ENCODE measurements around the gene GRIK4.
A peak's percentile ranks its signal among the peaks of the same experiment; 100 is the strongest.

GRIK4 gene

DNA sequence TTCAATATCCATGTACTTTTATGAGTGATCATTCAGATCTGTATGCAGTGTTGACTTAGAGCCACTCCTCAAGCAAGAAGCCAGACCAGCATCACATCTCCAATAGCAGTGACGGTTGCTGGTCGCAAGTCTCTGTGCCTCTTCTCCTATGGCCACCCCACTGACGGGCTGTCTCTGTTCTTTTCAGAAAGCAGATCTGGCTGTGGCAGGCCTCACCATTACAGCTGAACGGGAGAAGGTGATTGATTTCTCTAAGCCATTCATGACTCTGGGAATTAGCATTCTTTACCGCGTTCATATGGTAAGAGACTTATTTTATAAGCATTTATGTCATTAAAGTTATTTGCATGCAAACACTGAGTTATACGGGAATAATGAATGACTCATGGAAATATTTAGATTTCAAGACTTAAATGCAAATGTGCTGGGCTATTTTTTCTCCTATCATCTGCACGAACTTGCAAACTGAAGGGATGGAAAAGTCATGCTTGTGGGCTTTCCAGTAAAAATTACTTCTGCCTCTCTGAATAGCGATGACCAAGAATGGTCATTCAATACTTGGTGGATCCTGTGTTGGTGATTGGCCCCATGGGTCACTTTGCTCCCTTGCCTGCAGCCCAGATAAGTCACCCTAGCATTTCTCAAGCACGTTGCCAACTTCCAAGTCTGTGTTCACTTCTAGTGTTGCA is 428.8 kb downstream of the GRIK4 start:
- DNase-seq, result no peak

DNA sequence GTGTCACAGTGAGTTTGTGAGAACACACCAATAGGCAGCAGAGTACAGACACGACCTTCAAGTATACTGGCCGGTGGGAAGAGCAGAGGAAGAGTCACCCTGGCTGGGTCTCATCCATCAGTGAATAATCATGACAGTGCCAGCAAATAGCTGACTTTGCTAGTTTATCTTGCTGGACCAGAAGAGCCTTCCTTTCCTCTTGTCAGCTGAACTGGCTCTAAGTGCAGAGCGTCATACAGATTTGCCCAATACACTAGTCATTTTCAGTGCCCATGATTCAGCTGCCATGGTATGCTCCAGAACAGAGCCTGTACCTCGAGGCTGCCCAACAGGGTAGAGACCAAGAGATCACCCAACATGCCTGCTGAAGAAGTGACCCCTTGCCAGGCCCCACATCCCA is 429.5 kb downstream of the GRIK4 start:
- no peak for DNase-seq

DNA sequence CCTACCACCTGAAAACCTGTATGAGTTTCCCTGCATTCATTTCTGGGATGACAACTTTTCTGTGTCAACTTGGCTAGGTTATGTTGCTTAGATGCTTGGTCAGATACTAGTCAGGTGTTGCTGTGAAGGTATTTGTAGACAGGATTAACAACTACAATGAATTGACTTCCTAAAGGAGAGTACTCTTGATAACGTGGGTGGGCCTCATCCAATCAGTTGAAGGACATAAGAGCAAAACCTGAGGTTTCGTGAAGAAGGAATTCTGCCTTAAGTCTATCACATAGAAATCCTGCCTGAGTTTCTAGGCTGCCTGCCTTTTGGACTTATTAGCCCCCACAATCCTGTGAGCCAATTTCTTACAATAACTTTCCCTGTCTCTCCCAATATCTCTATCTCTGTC is 431.2 kb downstream of the GRIK4 start:
- no peak for DNase-seq

DNA sequence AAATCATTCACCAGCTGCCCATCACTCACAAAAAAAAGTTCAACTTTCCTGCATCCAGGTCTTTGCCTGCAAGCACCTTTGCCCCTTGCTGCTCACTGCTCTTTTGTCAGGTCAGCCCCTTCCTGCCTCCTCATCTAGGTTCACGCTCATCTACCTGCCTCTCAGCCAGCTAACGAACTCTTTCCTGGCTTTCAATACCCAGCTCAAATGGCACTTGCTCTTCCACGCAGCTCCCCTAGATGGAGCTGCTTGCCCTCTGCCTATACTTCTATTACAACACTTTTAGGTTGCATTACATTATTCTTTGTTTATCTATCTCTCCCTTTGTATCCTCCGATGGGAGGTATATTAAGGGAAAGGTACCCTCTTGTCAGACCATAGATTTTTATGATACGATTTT is 433.5 kb downstream of the GRIK4 start:
- no peak for DNase-seq

DNA sequence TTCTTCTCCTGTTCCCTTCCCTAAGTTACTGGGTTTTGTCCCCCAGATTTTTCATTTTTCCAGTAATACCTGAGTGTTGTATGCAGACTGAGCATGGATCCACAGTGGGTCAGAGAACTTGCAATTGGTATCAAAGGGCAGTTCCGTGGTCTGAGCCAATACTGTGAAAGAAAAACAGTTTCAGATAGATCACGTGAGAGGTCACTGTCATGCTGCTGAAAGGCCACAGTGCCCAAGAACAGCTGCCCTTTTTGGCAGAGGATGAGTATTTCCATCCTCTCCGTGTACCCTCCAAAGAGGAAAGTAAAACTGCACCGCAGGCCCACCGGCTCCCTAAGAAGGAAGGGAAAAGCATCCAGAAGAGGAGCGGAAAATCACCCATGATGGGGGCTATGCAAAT is 439.3 kb downstream of the GRIK4 start:
- no peak for DNase-seq

DNA sequence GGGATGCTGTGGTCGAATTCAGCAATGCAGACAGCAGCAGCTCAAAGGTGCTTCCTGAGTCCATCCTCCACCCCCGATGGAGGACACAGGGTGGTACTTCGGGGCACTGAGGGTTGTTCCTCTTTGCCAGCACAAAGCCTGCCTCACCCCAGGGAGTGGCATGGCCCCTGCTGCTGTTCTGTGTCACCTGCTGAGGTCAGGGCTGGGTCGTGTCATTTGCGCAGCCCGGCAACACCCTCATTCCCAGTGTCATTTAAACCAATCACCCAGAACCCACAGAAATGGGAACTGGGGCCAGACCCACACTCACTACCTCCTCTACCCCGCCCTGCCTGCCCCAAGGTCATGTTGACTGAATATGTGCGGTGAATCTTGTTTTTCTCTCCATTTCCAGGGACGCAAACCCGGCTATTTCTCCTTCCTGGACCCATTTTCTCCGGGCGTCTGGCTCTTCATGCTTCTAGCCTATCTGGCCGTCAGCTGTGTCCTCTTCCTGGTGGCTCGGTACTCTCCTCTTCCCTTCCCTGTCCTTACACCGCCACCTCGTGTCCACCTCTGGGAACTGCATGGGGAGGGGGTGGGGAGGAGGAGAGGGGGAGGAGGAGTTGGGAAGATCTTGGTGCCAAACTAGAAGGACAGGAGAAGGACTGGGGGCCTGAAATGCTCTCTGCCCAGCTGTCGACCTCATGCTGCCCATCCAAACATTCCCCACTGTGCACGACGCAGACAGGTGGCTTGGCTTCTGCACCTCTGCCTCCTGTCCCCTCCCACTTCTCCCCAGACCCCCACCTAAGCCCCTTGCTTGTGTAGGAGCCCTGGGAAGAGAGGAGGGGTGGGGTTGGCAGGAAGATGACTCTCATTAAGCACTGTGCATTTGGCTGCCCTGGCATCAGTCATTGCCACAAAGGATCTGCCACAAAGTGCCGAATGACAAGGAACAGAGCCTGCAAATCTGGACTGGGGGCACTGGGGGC is 441.2 kb downstream of the GRIK4 start:
- DNase-seq, result peak; percentile 83

DNA sequence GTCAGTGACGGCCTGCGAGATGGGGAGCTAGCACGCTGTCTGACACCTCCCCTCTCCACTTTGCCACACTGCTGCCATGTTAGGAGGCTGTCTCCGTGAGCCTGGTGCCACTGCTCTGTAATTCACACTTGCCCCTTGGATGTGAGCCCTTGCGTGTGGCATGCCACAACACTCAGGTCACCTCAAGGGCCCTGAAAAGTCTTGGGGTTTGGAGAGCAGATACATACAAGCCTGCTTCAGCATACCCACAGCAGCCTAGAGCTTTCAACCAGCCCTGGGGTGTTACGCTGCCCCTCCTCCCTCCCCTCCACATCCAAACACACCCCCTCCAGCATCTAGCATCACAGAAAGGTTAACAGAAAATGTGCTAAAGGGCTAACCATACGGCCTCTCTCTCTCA is 442.8 kb downstream of the GRIK4 start:
- no peak for DNase-seq

DNA sequence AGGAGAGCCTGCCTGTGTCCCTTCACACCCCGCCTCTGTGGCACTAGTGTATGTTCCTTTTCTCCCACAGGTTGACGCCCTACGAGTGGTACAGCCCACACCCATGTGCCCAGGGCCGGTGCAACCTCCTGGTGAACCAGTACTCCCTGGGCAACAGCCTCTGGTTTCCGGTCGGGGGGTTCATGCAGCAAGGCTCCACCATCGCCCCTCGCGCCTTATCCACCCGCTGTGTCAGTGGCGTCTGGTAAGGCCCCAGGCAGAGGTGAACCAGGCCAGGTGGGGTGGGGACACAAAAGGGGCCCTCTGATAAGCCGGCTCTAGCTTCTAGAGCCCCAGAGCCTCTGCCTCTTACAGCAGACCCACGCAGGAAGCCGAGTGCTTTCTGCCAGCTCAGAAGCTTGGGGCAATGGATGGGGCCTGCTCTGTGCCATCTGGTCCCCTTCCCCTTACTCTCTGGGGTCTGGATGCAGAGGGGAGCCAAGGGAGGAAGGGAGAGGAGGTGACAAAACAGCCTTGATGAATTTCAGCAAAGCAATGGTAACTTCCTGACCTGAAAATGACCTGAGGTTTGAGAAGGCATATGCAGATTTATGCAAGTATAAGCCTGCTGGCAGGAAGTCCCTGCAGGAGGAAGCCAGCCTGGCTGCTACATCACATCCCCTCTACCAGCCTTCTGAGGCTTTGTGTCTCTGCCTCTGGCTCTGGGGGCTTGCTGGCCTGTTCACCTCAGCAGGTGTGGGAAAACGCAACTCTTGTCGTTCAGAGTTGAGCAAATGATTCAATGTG is 445.4 kb downstream of the GRIK4 start:
- DNase-seq, result peak; percentile 65

DNA sequence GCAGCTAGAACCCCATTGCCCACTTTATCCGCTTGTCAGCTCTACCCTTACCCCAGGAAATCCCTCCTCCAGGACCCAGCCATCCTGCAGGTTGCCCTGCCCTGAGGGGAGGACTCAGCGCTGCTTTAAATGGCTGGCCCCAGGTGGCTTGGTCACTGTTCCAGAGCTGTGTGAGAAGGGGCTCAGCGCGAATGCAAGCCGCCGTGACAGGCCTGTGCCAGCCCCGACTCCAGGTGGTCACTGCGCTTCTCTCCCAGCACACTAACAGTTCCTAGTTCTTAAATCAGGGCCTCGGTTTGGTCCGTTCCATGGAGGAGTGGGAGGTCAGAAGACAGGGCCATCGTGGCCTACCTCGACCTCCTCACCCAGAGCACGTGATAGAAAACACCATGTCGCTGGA is 446.6 kb downstream of the GRIK4 start:
- no peak for DNase-seq

DNA sequence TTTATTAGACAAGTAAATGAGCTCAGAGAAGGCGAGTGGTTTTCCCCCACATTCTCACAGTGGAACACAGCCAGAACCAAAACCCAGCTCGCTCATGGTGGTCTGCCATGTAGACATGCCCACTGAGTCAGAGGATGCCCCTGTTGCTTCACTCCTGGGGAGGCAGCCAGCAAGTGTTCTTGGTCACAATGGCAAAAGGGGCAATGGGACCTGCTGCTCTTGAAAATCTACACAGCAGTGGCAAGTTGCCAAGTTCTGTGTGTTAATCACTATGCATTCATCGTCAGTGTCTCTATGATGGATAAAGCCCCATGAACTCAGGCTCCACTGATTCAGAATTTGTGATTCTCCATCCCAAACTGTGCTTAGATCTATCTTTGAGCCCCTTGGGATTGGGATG is 447.6 kb downstream of the GRIK4 start:
- DNase-seq, result no peak

DNA sequence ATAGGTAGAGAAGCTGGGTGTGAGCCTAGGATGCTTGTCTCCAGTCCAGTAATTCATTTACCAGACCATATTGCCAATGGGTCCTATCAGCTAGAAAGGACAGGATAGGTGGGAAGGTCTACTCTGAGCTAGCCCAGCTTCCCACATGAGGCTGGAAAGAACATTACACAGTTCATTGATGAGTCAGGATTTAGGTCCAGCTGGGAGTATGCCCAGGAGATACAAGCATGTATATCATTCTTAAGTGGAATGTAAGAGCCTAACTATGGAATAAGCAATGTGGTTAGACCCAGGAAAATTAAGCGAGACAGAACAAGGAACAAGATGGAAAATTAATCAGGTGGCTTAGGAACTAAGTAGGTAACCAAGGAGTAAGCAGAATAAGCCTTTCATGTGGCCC is 453.3 kb downstream of the GRIK4 start:
- no peak for DNase-seq

DNA sequence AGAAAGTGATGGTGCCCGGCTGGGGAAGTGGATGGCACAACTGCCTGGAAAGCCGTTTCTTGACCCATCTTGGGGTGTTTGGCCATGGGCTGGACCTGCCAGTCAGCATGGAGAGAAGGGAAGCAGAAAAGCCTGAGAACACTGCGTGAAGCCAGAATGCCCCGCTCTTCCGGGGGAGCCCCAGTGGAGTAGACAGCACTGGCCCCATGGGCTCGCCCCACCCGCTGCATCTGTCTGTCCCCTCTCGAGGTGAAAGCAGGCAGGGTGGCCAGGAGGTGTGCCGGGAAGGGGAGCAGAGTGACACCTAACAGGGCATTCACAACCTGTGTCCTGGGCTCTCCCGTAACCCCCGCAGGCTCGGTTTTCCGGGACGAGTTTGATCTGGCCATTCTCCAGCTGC is 455.3 kb downstream of the GRIK4 start:
- DNase-seq, result no peak

DNA sequence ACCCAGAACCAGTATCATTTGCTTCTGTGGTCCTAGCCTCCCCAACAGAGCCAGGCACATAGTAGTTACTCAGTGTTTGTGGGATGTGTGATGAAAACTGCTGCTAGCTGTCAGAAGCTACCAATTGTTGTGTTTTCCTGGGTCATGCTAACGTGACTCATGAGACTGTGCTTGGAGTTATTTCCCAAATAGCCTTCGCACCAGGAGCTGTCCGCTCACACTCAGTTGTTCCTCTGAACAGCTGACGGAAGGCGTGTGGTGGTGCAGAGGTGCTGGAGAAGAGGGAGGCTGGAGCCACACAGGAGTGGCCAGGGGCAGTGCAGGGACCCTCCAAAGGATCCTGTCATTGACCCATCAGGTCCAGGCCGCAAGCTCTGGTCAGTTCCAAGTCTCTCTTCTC is 458.4 kb downstream of the GRIK4 start:
- no peak for DNase-seq

DNA sequence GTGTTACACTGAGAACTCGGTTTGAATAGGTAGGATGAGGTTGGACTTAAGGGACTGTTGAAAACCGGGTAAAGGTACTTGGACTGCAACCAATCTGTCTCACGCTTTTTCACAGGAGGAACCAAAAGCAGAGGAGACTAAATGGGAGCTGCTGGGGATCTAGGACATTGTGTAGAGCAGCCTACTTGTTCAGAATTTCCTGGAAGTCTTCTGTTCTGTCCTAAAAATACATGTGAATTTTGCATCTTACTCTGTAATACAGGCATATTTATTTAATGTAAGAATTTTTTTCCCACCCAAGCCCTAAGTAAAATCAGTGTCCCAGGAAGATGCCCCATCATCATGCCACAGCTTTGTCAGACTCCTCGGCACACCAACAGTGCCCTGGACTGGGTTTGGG is 460.3 kb downstream of the GRIK4 start:
- no peak for DNase-seq

DNA sequence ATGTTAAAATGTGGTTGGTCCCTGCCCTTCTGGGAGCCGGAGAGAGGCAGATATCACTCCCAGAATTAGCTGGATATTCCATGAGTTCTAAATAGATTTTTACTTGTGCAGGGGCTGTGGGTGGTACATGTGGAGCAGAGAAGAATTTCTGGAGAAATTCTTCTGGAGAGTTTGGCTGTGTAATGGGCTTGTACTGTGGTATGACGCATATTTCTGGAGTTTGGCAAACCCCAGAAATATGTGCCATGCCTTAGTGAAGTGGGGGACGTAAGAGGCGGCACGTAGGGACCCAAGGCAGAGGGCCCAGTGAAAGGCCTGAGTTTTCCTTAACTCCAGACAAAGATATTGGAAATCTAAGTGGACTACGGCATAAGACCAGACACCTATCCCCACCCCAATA is 461.1 kb downstream of the GRIK4 start:
- no peak for DNase-seq

DNA sequence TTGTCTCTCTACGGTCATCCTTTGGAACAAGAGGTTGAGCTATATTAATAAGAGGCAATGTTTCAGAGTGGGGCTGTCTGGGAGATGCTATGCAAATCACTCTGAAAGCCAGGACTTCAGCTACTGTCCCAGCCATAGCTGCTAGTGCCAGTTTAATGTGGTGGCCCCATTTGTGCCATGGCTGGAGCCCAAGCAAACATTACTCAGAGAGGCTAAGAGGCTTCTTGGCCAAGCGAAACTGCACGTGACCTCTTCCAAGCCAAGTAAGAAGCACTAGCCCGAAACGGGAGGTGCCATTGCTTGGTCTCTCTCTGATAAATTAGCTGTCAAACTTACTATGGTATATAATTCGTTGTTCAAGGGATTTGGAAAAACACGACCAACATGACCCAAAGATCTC is 462.0 kb downstream of the GRIK4 start:
- no peak for DNase-seq

DNA sequence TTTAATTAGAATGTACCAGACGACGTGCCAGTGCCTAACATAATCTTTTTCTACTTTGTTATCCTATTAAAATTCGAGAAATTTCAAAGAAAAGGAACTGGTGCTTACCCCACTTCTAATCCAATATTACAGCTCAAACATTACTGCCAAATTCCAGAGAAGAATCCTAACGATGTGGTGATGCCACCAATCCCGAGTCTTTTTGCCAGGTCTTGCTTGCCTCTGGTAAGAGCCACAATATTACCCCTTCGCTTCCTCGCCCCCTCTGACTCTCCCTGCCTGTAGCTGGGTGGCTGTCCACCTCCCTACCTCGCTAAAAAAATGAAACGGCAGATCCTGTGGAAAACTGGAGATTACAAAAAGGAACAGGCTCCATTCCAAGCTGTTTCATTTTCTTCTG is 462.9 kb downstream of the GRIK4 start:
- no peak for DNase-seq

DNA sequence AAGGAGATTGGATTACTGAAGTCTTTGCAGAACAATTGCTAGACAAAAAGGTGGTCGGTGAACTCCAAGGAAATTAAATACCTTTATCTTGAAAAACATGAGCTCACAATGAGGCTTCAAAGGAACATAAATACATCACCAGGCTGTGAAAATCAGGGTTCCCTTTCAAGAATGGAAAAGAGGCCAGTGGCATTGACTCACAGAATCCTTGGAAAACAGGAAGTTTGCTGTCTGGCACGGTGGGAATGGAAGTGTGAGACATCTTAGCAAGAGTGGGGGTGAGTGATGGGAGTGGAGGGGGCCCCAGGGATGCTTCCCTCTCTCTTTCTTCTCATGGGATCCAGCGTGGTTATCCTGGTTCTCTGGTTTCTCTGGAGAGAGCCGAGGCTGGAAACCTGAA is 463.4 kb downstream of the GRIK4 start:
- no peak for DNase-seq

DNA sequence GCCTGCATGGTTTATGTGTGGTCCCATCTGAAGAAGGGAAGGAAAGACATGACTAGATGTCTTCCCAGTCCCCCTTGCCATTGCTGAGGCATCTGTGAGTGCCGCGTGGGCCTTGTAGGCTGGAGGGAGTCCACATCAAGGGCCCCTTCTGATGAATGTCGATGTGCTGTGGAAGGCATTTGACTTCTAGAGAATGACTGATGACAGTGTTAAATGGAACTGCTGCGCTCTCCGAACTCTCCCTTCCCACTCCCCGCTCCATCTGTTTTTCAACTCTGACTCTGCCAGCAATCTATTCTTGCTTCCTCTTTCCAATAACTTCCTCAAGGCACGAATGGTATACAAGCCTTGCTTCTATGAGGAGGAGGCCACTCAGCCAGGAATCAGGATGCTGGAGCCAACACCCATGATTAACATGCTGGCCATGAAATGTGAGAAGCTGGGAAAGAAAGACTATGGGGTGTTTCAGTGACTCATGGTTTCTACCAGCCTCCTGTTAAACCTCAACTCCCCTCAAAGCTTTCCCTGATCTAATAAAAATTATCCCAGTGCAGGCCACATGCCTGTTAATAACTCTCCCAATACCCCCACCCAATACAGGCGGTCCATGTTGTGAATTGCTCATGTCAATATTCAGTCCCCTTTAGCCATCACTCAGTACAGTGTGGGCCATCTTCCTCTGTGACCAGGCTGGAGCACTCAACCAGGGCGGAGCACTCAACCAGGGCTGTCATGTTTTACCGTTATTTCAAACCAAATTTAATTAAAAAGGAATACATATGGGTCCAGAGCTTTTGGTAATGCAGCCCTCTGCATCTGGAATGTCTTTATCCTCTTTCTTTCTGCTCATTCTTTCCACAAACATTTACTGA is 466.0 kb downstream of the GRIK4 start:
- no peak for DNase-seq

DNA sequence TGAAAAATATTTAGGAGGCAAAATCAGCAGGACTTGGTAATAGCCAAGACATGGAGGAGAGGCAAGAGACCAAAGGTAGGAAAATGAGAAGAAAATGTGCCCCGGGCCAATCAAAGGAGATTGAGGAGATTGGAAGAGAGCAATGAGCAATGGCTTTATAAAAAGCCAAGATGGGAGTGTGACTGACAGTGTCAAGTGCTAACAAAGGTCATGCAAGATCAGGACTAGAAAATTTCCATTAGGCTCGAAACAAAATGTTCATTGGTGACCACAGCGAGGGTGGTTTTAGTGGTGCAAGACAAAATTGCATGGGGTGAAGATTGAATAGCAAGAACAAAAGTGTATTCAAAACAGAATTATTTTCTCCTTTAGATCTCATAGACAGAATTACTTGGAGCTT is 467.2 kb downstream of the GRIK4 start:
- DNase-seq, result no peak

DNA sequence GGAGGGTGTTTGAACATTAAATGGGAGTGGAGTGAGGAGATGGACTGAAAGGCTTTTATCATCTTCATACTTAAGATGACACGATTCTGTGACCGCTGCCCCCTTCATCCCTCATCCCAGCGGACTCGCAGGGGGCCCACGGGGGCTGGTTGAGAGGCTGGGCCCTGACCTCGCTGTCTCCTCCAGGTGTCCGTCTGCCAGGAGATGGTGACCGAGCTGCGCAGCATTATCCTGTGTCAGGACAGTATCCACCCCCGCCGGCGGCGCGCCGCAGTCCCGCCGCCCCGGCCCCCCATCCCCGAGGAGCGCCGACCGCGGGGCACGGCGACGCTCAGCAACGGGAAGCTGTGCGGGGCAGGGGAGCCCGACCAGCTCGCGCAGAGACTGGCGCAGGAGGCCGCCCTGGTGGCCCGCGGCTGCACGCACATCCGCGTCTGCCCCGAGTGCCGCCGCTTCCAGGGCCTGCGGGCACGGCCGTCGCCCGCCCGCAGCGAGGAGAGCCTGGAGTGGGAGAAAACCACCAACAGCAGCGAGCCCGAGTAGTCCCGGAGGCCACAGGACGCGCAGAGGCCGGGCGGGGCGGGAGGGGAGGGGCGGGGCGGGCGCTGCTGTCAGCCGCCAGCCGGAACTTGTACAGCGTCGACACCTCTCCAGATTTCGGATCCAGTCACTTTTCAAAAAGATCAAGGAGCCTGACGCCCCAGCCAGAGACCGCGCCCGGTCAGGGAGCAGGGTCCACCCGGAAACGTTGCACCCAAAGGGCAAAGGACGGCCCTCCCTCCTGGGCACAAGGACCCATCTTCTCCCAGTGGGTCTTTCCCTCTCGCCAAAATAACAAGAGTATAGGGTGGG is 474.4 kb downstream of the GRIK4 start:
- DNase-seq, result peak; percentile 73

DNA sequence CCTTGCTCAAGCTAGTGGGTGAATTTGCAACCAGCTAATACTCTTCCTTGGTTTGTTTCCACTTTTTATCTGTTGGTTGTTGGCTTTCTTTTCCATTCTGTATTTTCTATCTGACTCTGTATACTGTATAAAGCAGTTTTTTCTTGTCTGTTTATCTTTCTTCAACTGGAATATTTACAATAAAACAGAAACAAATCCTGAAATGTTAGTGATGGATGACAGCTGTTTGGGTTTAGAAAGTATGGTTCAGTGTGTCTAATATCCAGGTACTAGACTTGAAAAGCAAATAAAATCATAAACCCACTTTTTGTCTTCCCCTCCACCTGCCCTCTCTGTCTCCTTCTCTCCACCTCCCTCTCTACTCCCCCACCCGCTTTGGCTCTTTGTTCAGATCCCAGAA is 477.1 kb downstream of the GRIK4 start:
- DNase-seq, result no peak
